Hematopoietic multipotent progenitor cell treated with erythropoietin and hydrocortisone succinate and interleukin-3 and kit ligand, for 15 days (in vitro differentiated cells): ENCODE results near the gene DNAI1.

Source experiments
- DNase-seq: peaks from one replicate; pipeline ENCODE4 v3.0.0-alpha.2; 2015; ENCODE audit warnings: low spot score

The DNAI1 gene

DNA sequence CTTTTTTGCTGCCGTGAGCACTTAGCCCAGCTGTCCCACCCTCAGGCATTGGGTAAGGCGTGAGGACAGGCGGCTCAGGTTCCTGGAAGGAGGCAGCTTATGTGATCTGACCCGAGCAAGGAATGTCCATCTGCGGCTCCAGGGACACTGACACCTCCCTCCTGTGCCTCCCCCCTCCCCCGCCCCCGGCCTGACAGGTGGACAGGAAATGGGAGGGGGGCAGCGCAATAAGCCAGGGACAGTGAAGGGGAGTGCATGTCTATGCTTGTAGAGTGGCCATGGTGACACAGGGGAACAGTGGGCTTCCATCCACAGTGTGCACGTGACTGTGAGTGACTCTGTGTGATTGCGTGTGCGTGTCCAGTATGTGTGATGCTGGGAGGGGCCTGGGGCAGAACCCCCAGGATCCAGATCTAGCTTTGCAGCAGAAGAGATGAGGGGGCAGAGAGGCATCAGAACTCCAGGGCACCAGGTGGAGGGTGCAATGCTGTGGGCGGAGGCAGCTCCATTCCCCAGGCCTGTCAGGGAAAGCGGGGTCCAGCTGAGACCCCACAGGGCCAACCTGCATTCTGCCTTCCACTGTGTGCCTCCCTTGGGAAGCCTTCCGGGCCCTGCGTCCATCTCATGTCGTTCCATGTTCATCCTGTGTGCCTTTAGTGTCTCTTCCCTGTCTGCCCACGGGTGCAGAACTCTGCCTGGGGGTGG, 100.5 kb downstream of the DNAI1 start:
- no peak for DNase-seq

DNA sequence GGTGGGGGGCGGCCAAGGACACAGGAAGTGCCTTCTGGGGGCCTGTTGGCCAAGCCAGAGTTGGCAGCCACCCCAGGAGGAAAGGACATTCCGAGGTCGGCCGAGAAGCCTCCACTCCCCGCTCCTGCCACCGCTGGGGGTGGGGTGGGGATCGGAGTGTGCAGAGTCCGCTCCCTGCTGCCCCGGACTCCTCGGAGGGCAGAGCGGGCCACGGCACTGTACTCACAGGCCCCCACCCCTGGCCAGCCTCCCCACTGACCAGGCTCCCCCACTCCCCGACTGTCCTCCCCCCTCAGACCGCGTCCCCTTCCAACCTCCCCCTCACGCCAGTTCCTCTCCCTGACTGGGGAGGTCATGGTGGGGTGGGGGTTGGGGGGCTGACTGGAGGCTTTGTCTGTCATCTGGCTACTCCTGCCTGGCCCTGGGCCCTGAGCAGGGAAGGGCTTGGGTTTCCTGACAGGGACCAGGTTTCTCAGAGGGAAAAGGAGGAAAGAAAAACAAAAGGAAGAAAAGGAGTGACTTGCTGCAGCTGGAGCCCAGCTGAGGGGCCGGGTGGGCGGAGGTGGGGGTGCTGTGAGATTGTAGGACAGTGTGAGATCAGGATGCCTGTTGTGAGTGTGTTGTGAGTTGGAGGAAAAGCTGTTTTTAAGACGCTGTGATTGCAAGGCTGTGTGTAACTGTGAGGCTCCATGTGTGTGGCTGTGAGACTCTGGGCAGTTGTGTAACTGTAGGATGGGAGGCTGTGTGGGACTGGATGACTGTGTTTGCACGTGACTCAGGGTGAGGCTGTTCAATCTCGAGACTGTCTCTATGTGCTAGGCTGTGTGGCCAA, 101.2 kb downstream of the DNAI1 start:
- no peak for DNase-seq

DNA sequence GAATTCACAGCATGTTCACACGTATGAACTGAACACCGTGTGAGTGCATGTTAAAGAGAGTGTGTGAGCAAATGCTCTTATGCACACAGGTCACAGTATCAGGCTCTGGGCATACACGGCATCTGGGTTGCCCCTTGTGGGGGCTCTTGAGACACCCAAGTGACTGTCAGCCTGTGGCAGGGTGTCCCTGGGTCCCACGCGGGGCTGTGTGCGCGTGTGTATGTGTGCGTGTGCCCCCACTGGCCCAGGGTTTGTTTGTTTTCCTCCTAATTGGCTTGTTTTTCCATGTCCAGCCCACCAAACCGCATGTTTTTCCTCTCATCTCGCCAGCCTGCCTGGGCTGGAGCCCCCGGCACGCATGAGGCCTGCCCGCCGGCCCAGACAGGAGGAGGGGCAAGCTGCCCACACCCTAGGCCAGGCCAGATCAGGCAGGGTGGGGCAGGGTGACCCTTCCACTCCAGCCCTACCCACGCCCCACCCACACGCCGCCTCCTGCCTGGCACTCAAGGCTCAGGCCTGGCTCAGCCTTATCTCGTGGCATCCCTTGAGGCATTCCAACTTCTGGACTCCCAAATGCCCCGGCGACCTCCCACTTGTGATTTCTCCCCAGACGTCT, 102.1 kb downstream of the DNAI1 start:
- no peak for DNase-seq

- peak; percentile 39 for DNase-seq
Measured at GRCh38 chr9:34562135-34562745, 103.6 kb downstream of the DNAI1 start.

DNA sequence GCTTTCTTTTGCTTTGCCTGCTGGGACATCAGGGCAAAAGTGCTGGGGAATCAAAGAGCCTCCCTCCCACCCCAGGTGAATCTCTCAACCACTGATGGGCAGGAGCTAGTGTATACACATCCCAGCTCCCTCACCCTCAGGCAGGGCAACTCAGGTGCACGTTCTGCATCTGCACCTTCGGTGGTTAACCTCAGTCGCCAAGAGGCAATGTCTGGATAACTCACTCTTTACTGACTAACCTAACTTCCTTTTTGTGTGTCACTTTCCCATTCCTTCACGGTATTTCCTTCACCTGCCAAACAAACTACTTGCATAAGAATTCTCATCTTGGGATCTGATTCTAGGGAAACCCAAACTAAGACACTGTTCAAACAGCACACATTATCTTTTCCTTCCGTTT, 104.7 kb downstream of the DNAI1 start:
- no peak for DNase-seq

DNA sequence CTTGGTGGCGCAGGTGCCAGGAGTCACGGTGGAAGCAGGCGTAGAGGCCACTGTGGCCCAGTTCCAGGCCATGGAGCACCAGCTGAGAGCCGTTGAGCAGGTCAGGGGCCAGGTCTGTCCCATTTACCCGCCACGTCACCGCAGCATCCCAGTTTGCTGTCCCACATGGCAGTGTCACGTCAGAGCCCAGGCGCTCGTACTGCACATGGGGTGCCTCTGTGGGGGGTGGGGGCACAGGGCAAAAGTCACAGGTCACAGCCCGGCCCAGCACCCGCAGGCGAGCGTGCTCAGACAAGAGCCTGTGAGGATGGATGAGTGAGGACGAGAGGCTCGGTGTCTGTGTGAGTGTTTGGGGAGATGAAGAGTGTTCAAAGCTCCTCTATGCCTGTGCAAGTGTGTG, 106.0 kb downstream of the DNAI1 start:
- no peak for DNase-seq

DNA sequence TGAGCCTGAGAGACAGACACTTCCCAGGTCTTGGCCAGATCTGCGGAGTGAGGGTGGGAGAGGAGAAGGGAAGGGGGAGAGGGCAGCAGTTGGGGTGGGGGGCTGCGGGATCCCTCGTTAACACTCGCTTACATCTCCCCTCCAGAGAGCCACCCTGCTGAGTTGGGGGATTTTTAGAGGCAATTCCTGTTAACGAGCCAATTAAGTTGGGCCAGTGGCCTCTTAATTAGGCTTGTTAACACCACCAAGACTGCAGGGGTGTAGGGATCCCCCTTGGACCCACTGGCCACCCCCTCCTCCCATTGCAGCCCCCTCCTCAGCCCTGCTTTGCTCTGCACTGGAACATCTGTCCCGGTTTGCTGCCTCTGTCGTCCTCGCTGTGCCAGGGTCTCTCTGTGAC, 107.3 kb downstream of the DNAI1 start:
- no peak for DNase-seq

DNA sequence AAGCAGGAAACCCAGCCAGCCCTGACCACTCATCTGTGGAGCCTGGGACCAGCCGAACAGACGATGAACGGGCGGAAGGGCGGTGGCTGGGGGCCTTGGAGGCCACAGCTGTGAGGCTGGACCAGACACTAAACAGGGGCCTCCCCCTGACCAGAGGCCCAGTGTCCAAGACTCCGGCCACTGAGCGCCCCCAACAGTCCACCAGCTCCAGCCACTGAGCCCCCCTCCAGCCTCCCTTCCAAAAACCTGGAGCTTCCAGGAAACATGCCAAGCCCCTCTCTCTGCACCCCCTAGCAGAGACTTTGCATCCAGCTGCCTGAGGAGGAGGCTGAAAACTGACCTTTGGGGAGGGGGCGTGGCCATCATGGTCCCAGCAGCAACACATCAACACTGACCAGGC, 107.7 kb downstream of the DNAI1 start:
- DNase-seq, result no peak

GRCh38 chr9:34566972-34567371, 108.4 kb downstream of the DNAI1 start:
- no peak for DNase-seq

DNA sequence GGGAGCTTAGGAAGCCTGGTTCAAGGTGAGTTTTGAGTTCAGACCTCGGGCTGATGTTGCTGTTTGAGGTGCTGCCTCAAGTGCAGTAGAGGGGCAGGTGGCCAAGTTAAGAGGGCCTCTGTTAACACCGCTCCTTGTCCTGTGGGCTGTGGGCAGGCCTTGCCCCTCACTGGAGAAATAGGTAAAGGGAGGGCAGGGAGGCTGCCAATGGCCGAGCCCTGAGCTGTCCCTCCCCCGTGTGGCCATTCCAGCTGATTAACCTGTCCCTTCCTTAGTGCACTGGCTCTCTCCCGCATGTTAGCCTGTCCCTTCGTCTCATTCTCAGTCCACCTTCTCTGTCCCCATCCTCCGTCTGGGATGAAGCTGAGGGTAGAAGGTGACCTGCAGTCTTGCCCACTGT, 109.5 kb downstream of the DNAI1 start:
- no peak for DNase-seq

GRCh38 chr9:34568774-34569173, 110.2 kb downstream of the DNAI1 start:
- no peak for DNase-seq

DNA sequence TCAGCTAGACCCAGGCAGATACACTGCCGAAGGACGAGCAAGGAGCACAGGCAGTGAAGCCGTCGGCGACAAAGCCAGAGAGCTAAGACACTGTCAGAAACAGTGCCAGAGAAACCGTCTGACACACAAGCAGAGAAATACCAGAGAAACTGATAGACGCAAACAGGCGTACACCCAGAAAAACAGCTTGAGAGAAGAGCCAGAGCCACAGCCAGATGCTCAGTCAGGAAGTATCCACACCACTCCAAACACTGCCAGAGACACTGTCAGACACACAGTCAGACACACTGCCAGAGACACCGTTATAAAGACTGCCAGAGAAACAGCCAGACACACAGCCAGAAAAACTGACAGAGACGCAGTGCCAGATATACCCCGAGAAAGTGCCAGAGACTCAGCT, 111.8 kb downstream of the DNAI1 start:
- no peak for DNase-seq
